Nephron (organoid): ENCODE measurements around the gene PBX1.

Source experiments
- H3K27ac Mint-ChIP-seq, 3 experiments: 2 replicates each; pipeline ENCODE4 v1.8.0; 2020; ENCODE audit warnings: mixed read lengths in 3 of 3, mild to moderate bottlenecking in 2 of 3, moderate library complexity in 1 of 3
- H3K27me3 Mint-ChIP-seq: 2 replicates; pipeline ENCODE4 v1.8.0; 2021; ENCODE audit warnings: low read depth, mild to moderate bottlenecking, moderate library complexity, mixed read lengths
- H3K36me3 Mint-ChIP-seq: 2 replicates; pipeline ENCODE4 v1.8.0; 2020; ENCODE audit warnings: low read depth, mixed read lengths
- H3K4me1 Mint-ChIP-seq: 2 replicates; pipeline ENCODE4 v1.8.0; 2020; ENCODE audit warnings: mixed read lengths
- H3K4me3 Mint-ChIP-seq, 3 experiments: 2 replicates each; pipeline ENCODE4 v1.8.0; 2020; ENCODE audit warnings: mild to moderate bottlenecking in 3 of 3, mixed read lengths in 3 of 3, moderate library complexity in 2 of 3
- H3K9me3 Mint-ChIP-seq: 2 replicates; pipeline ENCODE4 v1.8.0; 2020; ENCODE audit warnings: mixed read lengths
- CTCF ChIP-seq, 3 experiments: fragments of 200-600 bp; sonication (generic); IDR thresholded peaks; one replicate each; pipeline ENCODE4 v1.5.0; 2021; ENCODE audit warnings: antibody characterized with exemption in 3 of 3; ENCODE audit not compliant: unreplicated experiment in 3 of 3

Gene PBX1

DNA sequence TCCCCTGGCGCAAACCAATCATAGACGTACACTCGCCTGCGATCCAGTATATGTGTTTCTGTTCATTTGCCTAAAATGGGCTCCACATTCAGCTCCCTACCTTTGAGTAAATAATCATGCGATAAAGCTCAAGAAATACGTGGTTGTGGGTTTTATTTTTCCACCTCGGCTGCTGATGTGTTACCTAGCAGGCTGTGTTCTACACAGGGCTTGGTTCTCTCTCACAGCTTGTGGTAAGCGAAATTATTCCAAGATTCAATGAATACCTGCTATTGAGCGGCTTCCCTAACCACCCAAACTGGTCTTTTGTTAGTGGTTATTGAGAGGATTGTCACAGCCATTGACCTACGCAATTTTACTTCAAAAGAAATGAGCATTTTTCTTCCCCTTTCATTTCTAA, 180.2 kb downstream of the PBX1 start:
- Mint-ChIP-seq H3K27ac (peak overlapping the region in 1 of 3 experiments; percentile 48), H3K36me3 (peaks cover 8% of the 10 kb centered on the region), H3K9me3 (no peaks in the 10 kb centered on the region), H3K4me3 (no peak overlapping the region), H3K27me3 (no peaks in the 10 kb centered on the region), H3K4me1 (peaks cover 22% of the 10 kb centered on the region)
- no peak for TF ChIP-seq CTCF (IDR thresholded peaks at IDR 0.05; ENCODE audit: unreplicated experiment in 3 of 3)

GRCh38 chr1:164740000-164740526, 181.1 kb downstream of the PBX1 start:
- Mint-ChIP-seq H3K27ac (no peak overlapping the region), H3K4me3 (no peak overlapping the region), H3K4me1 (peaks cover 16% of the 10 kb centered on the region), H3K27me3 (no peaks in the 10 kb centered on the region), H3K36me3 (peaks cover 8% of the 10 kb centered on the region), H3K9me3 (no peaks in the 10 kb centered on the region)
- TF ChIP-seq CTCF (IDR thresholded peaks at IDR 0.05; ENCODE audit: unreplicated experiment in 3 of 3) = no peak

GRCh38 chr1:164742745-164743144, 183.8 kb downstream of the PBX1 start:
- Mint-ChIP-seq H3K4me3 (no peak overlapping the region), H3K27me3 (no peaks in the 10 kb centered on the region), H3K4me1 (peaks cover 12% of the 10 kb centered on the region), H3K9me3 (no peaks in the 10 kb centered on the region), H3K36me3 (peaks cover 9% of the 10 kb centered on the region), H3K27ac (no peak overlapping the region)
- no peak for TF ChIP-seq CTCF (IDR thresholded peaks at IDR 0.05; ENCODE audit: unreplicated experiment in 3 of 3)

GRCh38 chr1:164743976-164744375, 185.0 kb downstream of the PBX1 start:
- no peaks in the 10 kb centered on the region for H3K27me3 Mint-ChIP-seq
- no peak overlapping the region for H3K27ac Mint-ChIP-seq
- H3K4me1 Mint-ChIP-seq = peaks cover 23% of the 10 kb centered on the region
- TF ChIP-seq CTCF (IDR thresholded peaks at IDR 0.05; ENCODE audit: unreplicated experiment in 3 of 3) = no peak
- peaks cover 14% of the 10 kb centered on the region for H3K36me3 Mint-ChIP-seq
- H3K4me3 Mint-ChIP-seq = no peak overlapping the region
- no peaks in the 10 kb centered on the region for H3K9me3 Mint-ChIP-seq

GRCh38 chr1:164745736-164746135, 186.8 kb downstream of the PBX1 start:
- H3K27me3 Mint-ChIP-seq = no peaks in the 10 kb centered on the region
- H3K36me3 Mint-ChIP-seq = peaks cover 21% of the 10 kb centered on the region
- no peaks in the 10 kb centered on the region for H3K9me3 Mint-ChIP-seq
- peaks cover 37% of the 10 kb centered on the region for H3K4me1 Mint-ChIP-seq
- H3K27ac Mint-ChIP-seq = no peak overlapping the region
- no peak overlapping the region for H3K4me3 Mint-ChIP-seq
- TF ChIP-seq CTCF (IDR thresholded peaks at IDR 0.05; ENCODE audit: unreplicated experiment in 3 of 3) = no peak

- Mint-ChIP-seq H3K27me3 (no peaks in the 10 kb centered on the region), H3K27ac (no peak overlapping the region), H3K36me3 (peaks cover 18% of the 10 kb centered on the region), H3K4me1 (peaks cover 39% of the 10 kb centered on the region), H3K9me3 (no peaks in the 10 kb centered on the region), H3K4me3 (no peak overlapping the region)
- no peak for TF ChIP-seq CTCF (IDR thresholded peaks at IDR 0.05; ENCODE audit: unreplicated experiment in 3 of 3)
Observed at GRCh38 chr1:164746632-164747031, 187.6 kb downstream of the PBX1 start.
